Left ventricle myocardium superior (tissue), 1 donor: ENCODE measurements around the gene CFAP74. TPM values are rescaled to one million over a fixed set of nuclear protein-coding genes. Genes with fewer than 3 reads are reported as not detected.

ENCODE experiments used
- ATAC-seq: fragments of 200-7000 bp; cut with Tn5 transposase; one replicate; pipeline ENCODE4 v1.9.1; 2020; ENCODE audit warnings: mild to moderate bottlenecking, moderate library complexity
- DNase-seq: peaks from one replicate; pipeline ENCODE4 v3.0.0-alpha.2; 2020
- intact Hi-C: fragments of 100-400 bp; cut with micrococcal nuclease; formaldehyde crosslinking; loops from one replicate; pipeline ENCODE4 v1.11.0; 2022
- total RNA-seq: library from RNA; stranded (reverse); fragmentation: NEBNext Ultra II Directional; extraction: Animal tissue kit (Norgen Biotek cat#: 25700); gene quantifications from one replicate; pipeline ENCODE4 v1.2.1, GENCODE V29; 2021
- donor health status: DM: no; HTN: yes; CAD: no; lungs with severe emphysema.

CFAP74 gene
- total RNA-seq, 1 donor from 2014 or later, result not detected

DNA sequence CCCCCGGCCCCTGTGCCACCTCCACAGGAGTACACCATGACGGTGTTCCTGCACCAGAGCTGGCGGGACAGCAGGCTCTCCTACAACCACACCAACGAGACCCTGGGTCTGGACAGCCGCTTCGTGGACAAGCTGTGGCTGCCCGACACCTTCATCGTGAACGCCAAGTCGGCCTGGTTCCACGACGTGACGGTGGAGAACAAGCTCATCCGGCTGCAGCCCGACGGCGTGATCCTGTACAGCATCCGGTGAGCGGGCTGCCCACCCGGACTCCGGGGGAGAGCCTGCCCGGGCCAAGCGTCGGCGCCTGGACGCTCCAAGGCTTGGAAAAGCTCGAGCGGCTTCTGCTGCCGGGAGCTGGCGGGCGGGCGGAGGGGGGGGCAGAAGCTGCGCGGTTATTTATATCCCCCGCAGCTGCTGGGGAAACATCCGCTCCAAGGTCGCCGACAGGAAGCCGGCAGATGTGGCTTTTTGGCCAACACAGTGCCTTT, 21.9 kb upstream of the CFAP74 start:
- peak; percentile 68 for DNase-seq
- ATAC-seq, result peak; percentile 77
- intact Hi-C loops, result no loop called here

- DNase-seq (no peak), ATAC-seq (no peak)
- intact Hi-C loops, result no loop called here
Measured at GRCh38 chr1:2024887-2025286, 21.3 kb upstream of the CFAP74 start.

DNA sequence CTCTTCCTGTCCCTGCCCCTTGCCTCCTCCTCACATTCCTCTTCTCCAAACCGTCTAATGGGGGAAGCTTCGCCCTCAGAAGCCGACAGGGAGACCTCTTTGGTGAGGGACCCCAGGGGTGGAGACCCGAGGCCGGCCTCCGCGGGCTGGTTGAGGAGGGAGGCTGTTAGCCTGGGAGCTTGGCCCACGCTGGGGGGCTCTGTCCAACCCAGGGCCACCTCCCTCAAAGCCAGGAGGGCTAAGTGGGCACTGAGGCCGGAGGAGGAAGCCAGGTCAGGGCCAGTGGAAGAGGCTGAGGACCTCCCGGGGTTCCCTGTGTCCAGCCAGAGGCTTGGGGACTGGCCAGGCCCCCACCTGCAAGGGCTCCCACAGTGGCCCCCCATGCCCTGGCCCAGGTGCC, 20.9 kb upstream of the CFAP74 start:
- no peak for ATAC-seq
- DNase-seq, result no peak
- intact Hi-C loops, result no loop called here

- DNase-seq, result no peak
- intact Hi-C loops, result no loop called here
- no peak for ATAC-seq
Measured at GRCh38 chr1:2023187-2023586, 19.6 kb upstream of the CFAP74 start.

DNA sequence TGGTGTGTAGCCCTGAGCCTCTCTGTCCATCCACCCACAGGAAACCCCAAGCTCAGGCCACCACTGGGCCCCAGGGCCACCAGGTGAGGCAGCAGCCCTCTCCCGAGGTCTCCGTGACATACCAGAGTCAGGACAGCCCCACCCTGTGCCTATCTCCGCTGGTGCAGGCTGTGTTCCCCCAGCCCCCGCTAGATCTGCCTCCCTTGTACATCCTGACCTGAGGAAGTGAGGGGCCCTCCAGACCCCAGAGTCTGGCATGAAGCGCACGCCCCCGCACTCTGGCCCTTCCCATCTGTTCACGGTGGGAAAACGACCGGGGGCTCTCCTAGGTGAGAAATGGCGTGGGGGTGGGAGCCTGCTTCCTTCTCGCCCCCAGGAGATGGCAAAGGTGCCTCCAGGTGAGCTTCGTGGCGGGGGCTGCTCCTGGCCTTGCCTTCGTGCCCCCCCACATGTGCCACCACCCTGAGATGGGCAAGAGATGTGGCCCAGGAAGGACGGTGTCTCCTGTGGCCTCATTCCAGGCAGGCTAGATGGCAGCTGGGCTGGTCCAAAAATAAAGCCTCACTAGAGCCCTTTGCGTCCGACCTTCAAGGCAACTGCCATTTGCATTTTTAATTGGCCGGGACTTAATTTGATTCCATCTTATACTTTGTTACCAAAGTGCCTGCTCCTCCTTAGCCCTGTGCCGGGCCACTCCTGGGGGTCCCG, 18.6 kb upstream of the CFAP74 start:
- no peak for DNase-seq
- ATAC-seq, result no peak
- intact Hi-C loops, result no loop called here

DNA sequence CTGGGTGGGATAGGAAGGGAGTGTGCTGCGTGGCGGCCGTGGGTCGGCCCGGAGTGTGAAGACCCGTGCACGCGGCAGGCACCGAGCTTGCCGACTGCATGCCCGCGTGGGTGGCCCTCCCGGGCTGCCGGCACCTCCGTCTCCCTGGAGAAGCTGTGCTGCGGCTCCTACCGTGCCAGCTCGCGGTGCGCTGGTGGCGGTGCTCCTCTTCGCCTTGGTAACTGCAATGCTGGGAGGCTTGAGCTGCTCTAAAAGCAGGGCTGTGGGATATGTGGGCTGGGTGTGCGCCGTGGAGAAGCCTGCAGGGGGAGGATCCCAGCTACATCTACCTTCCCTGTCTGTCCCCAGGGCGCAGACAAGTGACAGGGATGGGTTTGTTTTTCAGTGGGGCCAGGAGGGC, 18.0 kb upstream of the CFAP74 start:
- ATAC-seq, result no peak
- intact Hi-C loops, result no loop called here

GRCh38 chr1:2020310-2020655, 16.7 kb upstream of the CFAP74 start:
- ATAC-seq, result no peak
- intact Hi-C loops, result no loop called here
- no peak for DNase-seq

More for the DNA sequence above, 18.0 kb upstream of the CFAP74 start:
- DNase-seq, result no peak

DNA sequence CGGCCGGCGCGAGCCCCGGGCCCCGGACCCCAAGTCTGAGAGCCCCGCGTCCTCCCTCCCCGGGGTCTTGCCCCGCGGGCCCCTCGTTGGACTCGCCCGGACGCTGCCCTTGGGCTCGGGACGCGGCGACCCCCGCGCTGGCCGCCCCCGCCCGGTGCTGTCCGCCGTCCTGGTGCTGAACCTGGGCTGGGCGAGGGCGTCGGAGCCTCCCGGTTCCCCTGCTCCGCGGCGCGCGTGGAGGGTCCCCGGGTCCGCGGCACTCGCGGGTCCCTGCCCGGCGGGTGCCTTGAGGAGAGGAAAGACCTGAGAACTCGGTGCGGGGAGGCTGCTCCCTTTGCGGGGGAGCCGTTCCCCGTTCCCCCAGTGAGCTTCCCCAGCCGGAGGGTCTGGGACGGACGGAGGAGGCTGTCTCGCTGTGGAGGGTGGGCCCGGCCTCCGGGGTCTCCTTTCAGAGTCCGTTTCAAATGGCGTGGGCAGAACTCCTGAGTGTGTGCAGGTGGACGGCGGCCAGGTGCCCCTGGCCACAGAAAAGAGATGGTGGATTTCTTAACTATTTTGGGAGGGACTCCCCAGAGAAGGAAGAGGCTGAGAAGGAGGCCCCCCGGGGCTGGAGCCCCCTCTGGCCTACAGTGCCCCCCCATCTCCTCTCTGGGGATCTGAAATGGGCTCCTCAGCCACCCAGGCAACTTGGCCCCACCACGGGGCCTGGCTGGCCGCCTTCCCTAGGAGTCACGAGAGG, 16.2 kb upstream of the CFAP74 start:
- intact Hi-C loops, result no loop called here
- ATAC-seq, result peak; percentile 29
- no peak for DNase-seq

DNA sequence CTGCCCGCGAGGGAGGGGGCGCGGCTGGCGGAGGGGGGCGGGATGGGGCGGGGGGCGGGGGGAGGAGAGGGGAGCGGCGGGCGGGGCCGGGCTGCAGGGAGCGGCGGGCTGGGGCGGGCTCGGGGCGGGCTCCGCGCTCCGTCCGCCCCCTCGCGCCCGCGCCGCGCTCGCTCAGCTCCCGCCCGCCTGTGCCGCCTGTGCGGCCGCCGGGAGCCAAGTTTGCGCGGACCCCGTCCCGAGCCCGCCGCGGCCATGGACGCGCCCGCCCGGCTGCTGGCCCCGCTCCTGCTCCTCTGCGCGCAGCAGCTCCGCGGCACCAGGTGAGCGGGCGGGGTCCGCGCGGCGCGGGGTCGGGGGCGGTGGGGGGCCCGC, 15.6 kb upstream of the CFAP74 start, which contains the start of gene GABRD:
TSS of gene GABRD (plus strand) at position 174 of the 372 bp plus-strand sequence. CDS start at position 253, 79 bp downstream.
- ATAC-seq (no peak), DNase-seq (no peak)
- intact Hi-C loops, result no loop called here

DNA sequence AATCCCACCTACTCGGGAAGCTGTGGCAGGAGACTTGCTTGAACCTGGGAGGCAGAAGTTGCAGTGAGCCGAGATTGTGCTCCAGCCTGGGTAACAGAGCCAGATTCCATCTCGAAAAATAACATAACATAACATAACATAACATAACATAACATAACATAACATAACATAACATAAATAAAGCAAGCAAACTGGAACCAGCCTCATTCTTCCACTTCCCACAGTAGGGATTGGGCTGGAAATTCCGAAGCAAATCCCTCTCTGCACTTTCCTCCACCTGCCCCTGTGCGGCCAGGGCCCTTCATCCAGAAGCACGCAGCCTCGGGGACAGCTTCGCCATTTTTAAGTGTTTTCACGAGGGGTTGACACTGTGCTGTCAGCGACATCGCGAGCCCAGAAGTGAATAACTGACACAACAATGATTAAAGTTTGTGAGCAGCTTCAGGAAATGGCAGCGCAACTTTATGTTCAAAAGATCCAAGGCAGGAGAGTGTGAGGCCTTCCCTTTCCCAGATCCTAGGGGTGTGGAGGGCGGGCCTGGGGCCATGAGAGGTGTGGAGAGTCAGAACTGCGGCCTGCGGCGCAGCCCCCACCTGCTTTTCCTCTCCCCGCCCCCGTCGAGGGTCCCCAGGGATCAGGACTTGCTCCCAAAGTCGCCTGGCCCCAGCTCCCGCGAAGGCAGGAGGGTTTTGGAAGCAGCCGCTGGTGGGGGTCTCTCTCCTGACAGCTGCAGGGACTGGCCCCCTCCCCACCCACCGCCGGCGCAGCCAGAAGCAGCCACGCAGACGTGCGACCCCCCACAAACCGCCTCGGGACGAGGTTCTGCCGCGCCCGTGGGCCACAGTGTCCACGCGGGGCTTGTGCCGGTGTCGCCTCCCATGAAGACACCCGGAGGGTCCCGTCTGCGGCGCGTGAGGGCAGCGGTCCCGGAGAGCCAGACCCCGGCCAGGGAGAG, 14.9 kb upstream of the CFAP74 start:
- intact Hi-C loops, result no loop called here
- ATAC-seq, result no peak

GRCh38 chr1:2016123-2016522, 12.5 kb upstream of the CFAP74 start:
- intact Hi-C loops, result no loop called here

More for the DNA sequence above, 14.9 kb upstream of the CFAP74 start:
- no peak for DNase-seq

GRCh38 chr1:2014741-2015735, 11.5 kb upstream of the CFAP74 start:
- DNase-seq, result no peak
- intact Hi-C loops, result no loop called here

More at GRCh38 chr1:2016123-2016522, 12.5 kb upstream of the CFAP74 start:
- DNase-seq, result no peak
- no peak for ATAC-seq

DNA sequence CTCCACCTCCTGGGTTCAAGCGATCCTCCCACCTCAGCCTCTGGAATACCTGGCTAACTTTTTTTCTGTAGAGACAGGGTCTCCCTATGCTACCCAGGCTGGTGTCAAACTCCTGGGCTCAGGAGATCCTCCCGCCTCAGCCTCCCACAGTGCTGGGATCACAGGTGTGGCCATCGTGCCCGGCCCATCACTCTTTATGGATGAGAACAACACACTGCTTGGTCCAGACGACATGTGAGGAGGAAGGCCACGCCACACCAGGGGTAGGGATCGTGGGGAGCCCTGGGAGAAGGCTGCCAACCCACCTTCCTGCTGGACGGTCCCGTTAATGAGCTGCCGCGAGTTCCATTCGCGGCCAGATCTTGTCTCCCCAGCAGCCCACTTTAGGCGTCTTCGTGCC, 10.6 kb upstream of the CFAP74 start:
- intact Hi-C loops, result no loop called here
- DNase-seq, result no peak
- no peak for ATAC-seq

More at GRCh38 chr1:2014741-2015735, 11.5 kb upstream of the CFAP74 start:
- ATAC-seq, result no peak

- intact Hi-C loops, result no loop called here
- ATAC-seq (no peak), DNase-seq (no peak)
Measured at GRCh38 chr1:2009101-2010053, 5.8 kb upstream of the CFAP74 start.

- intact Hi-C loops, result no loop called here
- ATAC-seq (no peak), DNase-seq (no peak)
Measured at GRCh38 chr1:2004856-2005255, 1.3 kb upstream of the CFAP74 start.

DNA sequence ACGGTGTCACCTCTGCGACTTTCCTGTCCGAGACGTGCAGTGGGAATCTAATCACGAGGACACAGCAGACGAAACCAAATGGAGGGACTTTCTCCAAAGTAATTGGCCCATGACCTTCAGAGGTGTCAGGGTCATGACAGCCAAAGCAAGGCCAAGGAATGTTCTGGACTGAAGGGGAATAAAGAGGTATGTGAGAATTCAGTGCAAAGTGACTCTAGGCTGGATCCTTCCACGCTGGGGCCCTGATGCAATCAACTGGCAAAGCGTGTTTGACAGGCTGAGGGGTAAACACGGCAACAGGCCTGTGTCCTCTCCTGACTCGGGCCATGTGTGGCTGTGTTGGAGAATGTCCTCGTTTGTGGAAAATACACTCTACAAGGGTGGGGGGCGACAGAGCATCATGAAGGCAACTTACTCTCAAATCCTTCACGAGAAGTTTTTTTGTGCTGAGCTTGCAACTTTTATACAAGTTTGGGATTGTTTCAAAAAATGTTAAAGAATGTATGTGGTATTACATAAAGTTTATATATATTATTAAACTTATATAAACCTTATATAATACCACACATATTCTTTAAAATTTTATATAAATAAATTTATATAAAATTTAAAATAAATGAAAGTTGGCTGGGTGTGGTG, 1.7 kb downstream of the CFAP74 start:
- ATAC-seq (no peak), DNase-seq (no peak)
- intact Hi-C loops, result no loop called here

- intact Hi-C loops, result no loop called here
- no peak for ATAC-seq
- DNase-seq, result no peak
Measured at GRCh38 chr1:2000850-2001249, 2.7 kb downstream of the CFAP74 start.
